Cardiac fibroblast (primary cell): ENCODE results near the gene AP2S1.
A peak's percentile ranks its signal among the peaks of the same experiment; 100 is the strongest.

Source experiments
- DNase-seq, 2 donors: peaks; one replicate each; pipeline versions ENCODE4 v3.0.0 to v3.0.0-alpha.2; 2010; ENCODE audit warnings: low read depth in 2 of 2
- H3K4me3 ChIP-seq, 2 donors: replicated peaks in 1 of 2; 1 replicate in 1 of 2; 2 replicates in 1 of 2; pipeline ENCODE4 v1.5.1; 2011; ENCODE audit warnings: low read depth in 2 of 2, low read length in 2 of 2, mild to moderate bottlenecking in 2 of 2, moderate library complexity in 1 of 2
- TF ChIP-seq, protein P1 (sequence below): IDR thresholded peaks from one replicate; pipeline ENCODE4 v1.5.1; 2011; ENCODE audit warnings: low read depth, mild to moderate bottlenecking, low read length, inconsistent platforms

Gene AP2S1

DNA sequence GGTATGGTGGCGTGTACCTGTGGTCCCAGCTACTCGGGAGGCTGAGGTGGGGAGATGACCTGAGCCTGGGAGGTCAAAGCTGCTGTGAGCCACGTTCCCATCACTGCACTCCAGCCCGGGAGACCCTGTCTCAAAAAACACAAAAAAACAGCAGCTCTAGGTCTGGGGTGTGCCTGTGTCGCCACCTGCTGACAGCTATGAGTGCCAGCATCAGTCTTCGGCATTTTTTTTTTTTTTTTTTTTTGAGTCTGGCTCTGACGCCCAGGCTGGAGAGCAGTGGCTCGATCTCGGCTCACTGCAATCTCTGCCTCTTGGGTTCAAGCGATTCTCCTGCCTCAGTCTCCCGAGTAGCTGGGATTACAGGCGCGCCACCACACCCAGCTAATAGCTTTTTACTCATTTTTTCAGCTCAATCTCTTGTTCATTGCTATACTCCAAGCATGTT, 10.1 kb downstream of the AP2S1 start:
- no peak overlapping the region for H3K4me3 ChIP-seq
- TF ChIP-seq, protein P1, sequence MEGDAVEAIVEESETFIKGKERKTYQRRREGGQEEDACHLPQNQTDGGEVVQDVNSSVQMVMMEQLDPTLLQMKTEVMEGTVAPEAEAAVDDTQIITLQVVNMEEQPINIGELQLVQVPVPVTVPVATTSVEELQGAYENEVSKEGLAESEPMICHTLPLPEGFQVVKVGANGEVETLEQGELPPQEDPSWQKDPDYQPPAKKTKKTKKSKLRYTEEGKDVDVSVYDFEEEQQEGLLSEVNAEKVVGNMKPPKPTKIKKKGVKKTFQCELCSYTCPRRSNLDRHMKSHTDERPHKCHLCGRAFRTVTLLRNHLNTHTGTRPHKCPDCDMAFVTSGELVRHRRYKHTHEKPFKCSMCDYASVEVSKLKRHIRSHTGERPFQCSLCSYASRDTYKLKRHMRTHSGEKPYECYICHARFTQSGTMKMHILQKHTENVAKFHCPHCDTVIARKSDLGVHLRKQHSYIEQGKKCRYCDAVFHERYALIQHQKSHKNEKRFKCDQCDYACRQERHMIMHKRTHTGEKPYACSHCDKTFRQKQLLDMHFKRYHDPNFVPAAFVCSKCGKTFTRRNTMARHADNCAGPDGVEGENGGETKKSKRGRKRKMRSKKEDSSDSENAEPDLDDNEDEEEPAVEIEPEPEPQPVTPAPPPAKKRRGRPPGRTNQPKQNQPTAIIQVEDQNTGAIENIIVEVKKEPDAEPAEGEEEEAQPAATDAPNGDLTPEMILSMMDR: peak; percentile 85
- DNase-seq: peak; percentile 77 to 79

DNA sequence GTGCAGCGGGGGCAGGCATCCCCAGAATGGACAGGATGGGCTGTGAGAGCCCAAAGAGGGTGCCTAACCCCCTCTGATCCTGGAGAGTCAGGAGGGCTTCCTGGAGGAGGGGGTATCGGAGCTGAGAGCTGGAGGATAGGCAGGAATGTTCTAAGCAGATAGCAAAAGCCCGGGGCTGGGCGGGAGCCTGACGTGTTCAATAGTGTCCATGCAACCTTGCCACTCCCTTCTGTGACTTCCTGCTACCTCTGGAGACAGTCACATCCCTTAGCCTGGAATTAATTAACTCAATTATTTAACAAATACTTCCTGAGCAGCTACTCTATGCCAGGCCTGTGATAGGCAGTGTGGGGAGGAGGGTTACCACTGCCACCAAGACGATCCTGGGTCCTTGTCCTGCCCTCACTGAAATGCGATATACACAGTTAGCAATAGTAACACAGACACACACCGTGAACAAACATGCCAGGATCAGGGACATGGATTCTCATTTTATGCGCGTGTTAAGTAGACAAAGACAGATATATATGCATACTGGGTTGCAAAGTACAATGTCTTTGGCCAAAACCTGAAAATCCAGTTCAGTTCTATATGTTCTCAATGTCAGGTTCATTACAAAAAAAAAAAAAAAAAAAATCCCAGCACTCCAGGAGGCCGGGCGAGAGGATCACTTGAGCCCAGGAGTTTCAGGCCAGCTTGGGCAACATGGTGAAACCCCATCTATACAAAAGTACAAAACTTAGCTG, 10.7 kb downstream of the AP2S1 start:
- no peak for DNase-seq
- no peak overlapping the region for H3K4me3 ChIP-seq
- TF ChIP-seq, protein P1: no peak

DNA sequence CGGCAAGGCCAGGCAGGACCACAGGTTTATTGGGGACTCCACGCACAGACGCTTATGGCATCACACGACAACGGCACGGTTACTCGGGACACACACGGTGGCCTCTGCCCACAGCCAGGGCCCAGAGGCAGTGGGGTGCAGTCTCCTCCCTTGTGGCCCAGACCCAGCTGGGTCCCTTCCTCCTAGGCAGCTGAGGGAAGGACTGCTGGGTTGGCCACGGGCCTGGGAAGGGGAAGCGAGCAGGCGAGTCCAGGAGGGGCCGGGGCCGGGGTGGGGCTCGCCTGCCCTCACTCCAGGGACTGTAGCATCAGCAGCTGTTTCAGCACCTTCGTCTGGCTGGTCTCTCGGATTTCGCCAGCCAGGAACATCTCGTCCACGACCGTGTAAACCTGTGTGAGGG, 12.5 kb downstream of the AP2S1 start:
- H3K4me3 ChIP-seq: no peak overlapping the region
- TF ChIP-seq, protein P1: no peak
- DNase-seq: no peak

DNA sequence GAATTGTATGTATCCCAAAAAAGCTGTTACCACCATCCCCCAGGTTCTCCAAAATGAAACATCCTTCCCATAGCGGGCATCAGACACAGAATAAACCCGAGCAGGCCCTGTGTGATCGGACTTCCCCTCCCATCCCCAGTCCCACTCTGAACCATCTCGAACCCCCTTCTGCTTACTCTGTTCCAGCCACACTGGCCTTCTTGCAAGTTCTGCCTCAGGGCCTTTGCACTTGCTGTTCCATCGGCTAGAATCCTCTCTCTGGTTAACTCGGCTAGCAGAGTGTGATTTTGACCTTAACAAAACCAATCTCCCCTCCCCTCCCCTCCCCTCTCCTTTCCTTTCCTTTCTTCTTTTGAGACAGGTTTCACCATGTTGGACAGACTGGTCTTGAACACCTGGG, 15.7 kb downstream of the AP2S1 start:
- TF ChIP-seq, protein P1: no peak
- no peak for DNase-seq
- no peak overlapping the region for H3K4me3 ChIP-seq

DNA sequence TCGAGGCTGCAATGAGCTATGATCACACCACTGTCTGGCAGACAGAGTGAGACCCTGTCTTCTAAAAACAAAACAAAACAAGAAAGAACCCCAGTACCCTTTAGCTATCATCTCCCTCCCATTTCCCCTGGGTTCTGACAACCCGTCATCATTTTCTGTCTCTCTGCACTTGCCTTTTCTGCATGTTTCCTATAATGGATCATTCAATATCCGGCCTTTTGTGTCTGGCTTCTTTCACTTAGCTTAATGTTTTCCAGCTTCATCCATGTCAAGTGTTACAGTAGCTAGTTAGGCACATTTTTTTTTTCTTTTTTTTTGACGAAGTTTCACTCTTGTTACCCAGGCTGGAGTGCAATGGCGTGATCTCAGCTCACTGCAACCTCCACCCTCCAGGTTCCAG, 16.5 kb downstream of the AP2S1 start:
- no peak overlapping the region for H3K4me3 ChIP-seq
- TF ChIP-seq, protein P1: no peak
- no peak for DNase-seq

DNA sequence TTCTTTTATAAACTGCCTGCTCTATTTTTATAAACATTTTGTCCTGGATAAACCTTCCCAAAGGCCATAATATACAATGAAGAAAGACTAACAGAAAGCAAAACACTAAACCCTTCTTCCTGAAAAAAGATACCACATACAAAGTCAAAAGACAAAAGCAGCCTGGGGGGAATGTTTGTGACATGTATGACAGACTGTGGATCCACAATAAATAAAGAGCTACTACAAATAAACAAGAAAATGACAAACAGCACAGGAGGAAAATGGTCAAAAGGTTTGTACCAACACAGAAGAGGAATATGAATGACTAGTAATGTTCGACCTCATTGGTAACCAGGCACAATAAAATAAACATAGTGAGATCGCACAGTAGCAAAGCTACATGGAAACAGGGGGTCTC, 19.8 kb downstream of the AP2S1 start:
- no peak for DNase-seq
- TF ChIP-seq, protein P1: no peak
- H3K4me3 ChIP-seq: no peak overlapping the region

DNA sequence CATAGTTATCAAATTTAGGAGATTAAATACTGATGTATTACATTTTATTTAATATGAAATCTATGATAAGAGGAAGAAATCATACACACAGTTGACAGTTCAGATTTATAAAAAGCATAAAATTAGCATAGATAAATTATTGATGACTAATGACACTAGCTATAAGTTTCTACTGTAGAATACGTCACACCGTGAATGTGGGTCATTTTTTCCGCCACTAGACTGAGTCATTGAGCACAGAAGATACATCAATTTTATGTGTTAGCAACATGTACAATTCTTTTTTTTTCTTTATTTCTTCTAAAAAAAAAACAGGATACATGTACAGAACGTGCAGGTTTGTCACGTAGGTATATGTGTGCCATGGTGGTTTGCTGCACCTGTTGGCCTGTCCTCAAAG, 22.2 kb downstream of the AP2S1 start:
- no peak for DNase-seq
- TF ChIP-seq, protein P1: no peak
- no peak overlapping the region for H3K4me3 ChIP-seq
